ENCODE measurements around the gene NET1.

- TF ChIP-seq, protein P1, sequence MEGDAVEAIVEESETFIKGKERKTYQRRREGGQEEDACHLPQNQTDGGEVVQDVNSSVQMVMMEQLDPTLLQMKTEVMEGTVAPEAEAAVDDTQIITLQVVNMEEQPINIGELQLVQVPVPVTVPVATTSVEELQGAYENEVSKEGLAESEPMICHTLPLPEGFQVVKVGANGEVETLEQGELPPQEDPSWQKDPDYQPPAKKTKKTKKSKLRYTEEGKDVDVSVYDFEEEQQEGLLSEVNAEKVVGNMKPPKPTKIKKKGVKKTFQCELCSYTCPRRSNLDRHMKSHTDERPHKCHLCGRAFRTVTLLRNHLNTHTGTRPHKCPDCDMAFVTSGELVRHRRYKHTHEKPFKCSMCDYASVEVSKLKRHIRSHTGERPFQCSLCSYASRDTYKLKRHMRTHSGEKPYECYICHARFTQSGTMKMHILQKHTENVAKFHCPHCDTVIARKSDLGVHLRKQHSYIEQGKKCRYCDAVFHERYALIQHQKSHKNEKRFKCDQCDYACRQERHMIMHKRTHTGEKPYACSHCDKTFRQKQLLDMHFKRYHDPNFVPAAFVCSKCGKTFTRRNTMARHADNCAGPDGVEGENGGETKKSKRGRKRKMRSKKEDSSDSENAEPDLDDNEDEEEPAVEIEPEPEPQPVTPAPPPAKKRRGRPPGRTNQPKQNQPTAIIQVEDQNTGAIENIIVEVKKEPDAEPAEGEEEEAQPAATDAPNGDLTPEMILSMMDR (IDR thresholded peaks at IDR 0.05; ENCODE audit: poor library complexity): no peak
- TF ChIP-seq EZH2 (IDR thresholded peaks at IDR 0.05; ENCODE audit: borderline replicate concordance) (no peak), EZH2phosphoT487 (IDR thresholded peaks at IDR 0.05; ENCODE audit: low read depth, severe bottlenecking, unreplicated experiment) (no peak)
Measured at GRCh38 chr10:5491477-5491876, 79.1 kb downstream of the NET1 start.
